GM12873 (cell line): ENCODE results near the gene TNS3.

Source experiments
- CTCF ChIP-seq: IDR thresholded peaks from 2 replicates; pipeline ENCODE4 v1.5.1; 2012; ENCODE audit warnings: low read depth, mild to moderate bottlenecking, moderate library complexity, low read length, control low read depth; ENCODE audit not compliant: insufficient read depth; ENCODE audit errors: missing control alignments

Gene TNS3

DNA sequence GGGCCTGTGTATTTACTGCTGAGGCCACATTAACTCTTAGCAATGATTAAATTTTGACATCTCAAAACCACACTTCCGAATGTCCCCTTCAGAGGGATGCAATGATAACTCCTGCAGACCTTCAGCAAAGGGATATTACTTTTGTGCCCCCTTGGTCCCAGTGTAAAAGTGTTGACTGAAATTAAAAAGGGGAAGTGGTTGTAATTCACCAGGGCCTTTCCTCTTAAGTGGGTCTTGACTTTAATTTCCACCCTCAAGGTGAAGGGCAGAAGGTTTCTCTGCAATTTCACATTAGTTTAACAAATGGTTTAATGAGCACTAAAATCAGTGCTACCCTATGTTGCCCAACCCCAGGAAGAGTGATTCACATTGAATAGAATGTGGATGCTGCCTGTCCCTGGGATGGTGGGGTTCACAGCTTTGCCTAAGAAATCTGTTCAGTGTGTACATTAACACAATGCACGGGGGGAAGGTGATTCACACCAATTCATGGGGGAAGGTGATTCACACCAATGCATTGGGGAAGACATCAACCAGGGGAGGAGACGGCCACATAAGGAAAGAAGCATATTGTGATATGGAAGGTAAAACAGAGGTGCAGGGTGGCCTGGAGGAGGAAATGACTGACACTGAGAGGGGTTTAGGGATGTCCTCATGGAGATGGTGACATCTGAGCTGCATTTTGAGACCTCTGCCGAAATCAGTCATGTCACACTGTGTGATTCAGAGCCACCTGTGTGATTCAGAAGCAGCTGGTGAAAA lies 19.4 kb upstream of the TNS3 start:
- TF ChIP-seq CTCF, result no peak

- TF ChIP-seq CTCF, result no peak
Observed at GRCh38 chr7:47600199-47601118, 18.5 kb upstream of the TNS3 start.

- TF ChIP-seq CTCF, result no peak
Observed at GRCh38 chr7:47597379-47597778, 15.5 kb upstream of the TNS3 start.

- TF ChIP-seq CTCF, result no peak
Observed at GRCh38 chr7:47596502-47597202, 14.7 kb upstream of the TNS3 start.

DNA sequence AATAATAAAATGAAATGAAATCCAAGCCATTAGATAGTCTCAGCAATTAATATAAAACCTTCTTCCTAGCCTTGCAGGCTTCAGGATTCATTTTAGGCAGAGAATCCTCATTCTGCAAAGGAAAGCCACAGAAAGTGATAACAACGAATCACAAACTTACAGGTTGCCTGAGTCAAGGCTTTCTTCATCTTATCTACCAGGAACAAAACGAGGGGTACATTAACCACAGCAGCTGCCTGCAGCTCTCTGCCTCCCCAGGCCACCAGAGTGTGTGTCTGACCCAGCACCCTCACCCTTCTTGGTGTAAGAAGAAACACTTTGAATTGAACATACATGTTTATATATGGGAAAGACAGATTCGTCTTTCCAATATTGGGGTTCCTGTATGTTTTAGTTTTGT lies 12.5 kb upstream of the TNS3 start:
- no peak for TF ChIP-seq CTCF

GRCh38 chr7:47591655-47592572 lies 10.0 kb upstream of the TNS3 start:
- TF ChIP-seq CTCF, result no peak
